ENCODE results near the gene NMNAT2.

DNA sequence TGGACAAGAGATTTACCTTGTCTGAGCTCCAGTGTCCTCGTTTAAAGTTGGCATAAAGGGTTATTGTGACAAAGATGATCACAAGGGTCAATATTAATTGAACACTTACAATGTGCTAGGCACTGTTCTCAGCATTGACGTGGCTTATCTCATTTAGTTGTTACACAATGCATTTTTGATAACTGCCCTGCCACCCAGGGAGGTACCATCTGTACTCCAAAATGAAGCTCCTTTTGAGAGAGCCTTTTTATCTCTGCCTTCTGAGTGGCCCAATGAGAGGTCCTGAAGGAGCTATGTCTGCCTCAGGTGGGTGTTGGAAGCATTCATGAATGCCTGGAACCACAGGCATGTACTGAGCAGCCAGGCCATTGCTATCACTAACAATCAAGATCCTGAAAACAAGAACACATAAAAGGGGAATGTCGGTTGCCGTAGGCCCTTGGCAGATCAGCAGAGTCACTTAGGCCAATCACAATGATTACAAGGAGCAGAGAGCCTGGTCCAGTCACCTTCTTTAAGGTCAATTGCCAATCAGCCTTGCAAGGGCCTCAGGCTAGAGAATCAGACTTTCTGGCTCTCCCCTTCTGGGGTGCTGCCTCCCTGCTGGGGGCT is 78.5 kb downstream of the NMNAT2 start:
- TF ChIP-seq, protein P1, sequence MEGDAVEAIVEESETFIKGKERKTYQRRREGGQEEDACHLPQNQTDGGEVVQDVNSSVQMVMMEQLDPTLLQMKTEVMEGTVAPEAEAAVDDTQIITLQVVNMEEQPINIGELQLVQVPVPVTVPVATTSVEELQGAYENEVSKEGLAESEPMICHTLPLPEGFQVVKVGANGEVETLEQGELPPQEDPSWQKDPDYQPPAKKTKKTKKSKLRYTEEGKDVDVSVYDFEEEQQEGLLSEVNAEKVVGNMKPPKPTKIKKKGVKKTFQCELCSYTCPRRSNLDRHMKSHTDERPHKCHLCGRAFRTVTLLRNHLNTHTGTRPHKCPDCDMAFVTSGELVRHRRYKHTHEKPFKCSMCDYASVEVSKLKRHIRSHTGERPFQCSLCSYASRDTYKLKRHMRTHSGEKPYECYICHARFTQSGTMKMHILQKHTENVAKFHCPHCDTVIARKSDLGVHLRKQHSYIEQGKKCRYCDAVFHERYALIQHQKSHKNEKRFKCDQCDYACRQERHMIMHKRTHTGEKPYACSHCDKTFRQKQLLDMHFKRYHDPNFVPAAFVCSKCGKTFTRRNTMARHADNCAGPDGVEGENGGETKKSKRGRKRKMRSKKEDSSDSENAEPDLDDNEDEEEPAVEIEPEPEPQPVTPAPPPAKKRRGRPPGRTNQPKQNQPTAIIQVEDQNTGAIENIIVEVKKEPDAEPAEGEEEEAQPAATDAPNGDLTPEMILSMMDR (conservative IDR thresholded peaks at IDR 0.05; ENCODE audit: low read length): no peak
- no peak for TF ChIP-seq EZH2phosphoT487 (IDR thresholded peaks at IDR 0.05; ENCODE audit: borderline replicate concordance, low read depth, low read length)

All from OCI-LY7 (cell line).